Stimulated activated CD4-positive, alpha-beta T cell treated with anti-CD3 and anti-CD28 coated beads, Interleukin-15, amount 100 ng/mL, for 24 hours (primary cell): ENCODE measurements around the gene MAPK13.
"Not testable (repeated sequence)": the region's sequence is repeated elsewhere in the genome, so short reads cannot be mapped to it uniquely, and the experiment has no call there.

Experiments used
- DNase-seq: peaks from one replicate; pipeline ENCODE4 v3.0.0-alpha.2; 2020

MAPK13 gene

DNA sequence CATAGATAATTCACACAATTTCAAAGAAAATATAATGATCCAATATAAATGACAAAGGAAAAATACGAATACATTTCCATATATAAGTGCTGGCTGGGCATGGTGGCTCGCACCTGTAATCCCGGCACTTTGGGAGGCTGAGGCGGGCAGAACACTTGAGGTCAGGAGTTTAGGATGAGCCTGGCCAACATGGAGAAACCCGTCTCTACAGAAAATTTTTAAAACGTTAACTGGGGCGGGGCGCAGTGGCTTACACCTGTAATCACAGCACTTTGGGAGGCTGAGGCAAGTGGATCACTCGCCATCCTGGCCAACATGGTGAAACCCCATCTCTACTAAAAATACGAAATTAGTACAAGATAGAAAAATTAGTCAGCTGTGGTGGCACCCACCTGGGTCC is 14.9 kb upstream of the MAPK13 start:
- DNase-seq, result no peak

DNA sequence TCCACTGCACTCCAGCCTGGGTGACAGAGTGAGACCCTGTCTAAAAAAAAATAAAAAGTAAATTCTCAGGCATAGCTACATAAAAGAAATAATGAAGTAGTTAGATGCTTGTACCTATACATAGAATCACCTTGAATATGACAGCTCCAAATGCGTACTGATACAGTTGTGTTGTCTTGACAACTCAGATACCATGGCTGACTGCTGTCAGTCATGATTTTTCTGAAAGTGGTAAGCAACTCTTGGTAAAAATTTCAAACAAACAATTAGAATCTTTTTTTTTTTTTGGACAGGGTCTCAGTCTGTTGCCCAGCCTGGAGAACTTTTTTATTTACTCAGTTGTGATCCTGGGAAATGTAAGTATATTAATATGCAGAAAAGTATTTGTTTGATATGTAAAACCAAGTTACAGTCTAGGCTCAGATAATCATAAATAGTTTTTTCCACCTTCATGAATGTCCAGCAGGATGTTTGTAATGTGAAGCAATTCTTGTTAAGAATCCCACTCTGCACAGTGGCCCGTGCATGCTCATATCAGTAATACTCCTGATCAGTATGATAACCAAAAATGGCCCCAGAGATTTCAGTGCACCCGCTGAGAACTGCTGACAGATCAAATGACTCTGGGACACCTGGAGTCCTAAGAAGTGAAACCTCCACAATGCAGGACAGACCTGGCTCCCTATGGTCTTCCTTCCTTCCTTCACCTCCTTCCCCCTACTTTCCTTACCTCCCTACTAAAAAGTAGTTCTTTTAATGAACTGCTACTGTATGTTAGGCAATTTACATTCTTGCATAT is 14.0 kb upstream of the MAPK13 start:
- DNase-seq, result no peak

DNA sequence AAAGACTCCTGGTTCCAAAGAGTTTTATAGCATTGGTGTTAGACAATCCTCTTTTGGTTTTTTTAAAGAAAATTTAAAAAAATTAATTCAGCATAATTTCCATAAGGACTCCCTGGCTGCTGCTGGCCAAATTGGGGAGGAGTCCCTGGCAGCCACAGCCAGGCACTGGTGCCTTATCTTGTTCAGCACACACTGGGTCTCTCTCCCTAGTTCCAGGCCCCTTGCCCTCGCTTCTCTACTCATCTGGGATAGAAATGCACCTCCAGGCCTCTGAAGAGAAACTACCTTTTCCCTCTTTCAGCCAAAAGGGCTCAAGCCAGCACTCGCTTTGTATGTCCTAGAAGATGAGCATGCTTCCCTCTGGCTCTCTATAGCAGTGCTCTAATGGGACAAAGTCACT is 13.4 kb upstream of the MAPK13 start:
- DNase-seq, result no peak

DNA sequence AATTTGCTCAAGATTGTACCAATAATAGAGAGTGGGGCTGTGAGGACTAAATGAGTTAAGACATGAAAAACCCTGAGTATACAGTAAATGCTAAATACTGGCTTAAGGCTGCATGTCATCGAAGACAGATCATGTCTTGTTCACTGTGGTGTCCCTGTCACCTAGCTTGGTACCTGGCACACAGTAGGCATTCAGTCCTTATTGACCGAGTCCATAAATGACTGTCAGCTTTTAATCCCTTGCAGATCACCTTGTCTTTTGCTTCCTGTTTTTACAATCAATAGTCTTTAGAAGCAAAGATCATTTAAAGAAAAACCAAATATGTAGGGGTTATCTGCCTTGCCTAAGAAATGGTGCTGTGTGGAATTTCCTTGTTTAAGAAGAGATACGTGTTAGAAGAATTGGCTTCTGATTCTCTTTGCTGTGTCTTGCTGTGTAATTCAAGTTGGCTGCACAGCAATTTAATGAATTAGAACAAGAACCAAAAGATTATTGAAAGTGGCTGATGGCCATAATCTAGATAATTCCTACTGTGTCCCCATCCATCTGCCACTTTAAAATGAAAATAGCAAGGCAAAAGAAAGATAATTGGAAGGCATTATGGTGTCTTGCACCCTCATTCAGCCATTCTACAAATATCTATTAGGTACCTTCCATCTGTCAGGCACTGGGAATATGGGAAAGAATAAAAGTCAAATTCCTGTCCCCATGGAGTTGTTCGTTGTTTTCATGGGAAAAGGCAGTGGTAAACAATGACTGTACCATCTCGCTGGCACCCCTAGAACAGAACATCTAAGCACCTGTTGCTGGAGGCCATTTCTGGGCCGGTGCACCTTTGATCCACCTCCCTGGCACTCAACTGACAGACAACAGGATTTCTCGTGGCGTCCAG is 12.4 kb upstream of the MAPK13 start:
- no peak for DNase-seq

DNA sequence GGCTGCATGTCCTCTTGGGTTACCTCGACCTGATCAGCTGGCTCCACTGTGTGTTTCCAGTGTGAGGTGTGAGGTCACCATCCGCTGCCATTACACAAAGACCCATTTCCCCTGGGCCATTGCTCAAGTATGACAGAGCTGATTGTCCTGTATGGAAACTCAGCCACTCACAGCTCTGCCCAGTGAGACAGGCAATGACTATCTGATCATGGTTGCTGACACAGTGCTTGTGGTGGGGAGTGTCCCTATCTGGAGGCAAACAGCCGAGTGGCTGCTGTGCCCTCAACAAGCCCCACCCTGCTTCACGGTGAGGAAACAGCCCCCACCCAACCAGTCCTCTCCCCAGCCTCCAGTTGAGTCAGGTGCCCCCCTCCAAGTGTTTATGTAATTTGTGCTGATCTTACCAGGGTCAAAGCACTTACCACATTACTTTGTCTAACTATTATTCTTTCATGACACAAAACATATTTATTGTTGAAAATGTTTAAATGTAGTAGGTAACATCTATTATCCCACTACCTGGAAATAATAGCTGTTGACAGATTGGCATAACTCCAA is 11.7 kb upstream of the MAPK13 start:
- peak; percentile 60 for DNase-seq

DNA sequence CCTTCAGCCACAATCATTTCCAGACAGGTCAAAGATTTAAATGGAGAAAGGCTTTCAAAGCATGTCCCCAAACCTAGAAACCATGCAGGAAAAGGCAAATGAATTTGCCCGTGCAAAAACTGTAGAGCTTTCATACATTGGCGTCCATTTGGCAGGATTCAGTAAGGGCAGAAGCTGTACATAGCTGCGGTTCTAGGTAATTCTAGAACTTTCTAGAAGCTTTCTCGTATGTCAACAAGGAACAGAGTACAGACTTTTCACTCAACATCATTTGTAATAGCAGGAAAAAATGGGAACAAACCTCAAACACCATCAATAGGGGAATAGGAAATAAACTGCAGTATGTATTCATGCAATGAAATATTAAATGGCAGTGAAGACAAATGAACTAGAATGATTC is 11.1 kb upstream of the MAPK13 start:
- DNase-seq, result no peak

DNA sequence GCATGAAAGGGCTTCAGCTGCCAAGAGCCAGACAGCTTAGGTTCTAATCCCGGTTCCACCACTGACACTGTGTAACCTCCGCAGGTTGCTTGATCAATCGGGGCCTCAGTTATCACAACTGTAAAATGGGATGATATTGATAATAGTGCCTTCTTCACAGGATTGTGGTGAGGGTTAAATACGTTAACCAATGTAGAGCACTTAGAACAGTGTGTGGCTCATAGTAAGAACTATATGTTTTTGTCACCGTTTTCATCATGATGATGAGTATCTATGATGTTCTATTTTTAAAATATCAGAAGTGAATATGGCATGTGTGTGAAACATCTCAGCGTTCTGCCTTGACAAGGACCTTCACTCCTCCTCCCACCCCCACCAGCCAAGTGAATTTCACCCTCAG is 10.3 kb upstream of the MAPK13 start:
- DNase-seq, result no peak

DNA sequence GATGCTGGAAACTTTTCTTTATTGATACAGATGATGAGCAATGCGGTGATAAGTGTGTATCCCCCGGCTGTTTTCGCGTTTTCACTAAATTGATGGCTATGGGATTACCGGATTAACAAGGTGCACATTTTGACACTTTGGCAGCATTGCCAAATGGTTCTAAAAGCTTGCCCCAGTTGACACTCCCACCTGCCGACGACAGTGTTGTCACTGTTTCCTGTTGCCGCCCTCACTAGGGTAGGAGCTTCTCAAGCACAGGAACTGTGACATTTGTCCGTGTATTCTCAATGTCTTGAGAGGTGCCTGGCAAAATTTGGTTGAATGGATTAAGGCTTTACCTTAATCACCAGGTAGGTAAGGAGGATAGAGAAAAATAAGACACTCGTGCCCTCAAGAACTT is 9.8 kb upstream of the MAPK13 start:
- DNase-seq, result peak; percentile 78

DNA sequence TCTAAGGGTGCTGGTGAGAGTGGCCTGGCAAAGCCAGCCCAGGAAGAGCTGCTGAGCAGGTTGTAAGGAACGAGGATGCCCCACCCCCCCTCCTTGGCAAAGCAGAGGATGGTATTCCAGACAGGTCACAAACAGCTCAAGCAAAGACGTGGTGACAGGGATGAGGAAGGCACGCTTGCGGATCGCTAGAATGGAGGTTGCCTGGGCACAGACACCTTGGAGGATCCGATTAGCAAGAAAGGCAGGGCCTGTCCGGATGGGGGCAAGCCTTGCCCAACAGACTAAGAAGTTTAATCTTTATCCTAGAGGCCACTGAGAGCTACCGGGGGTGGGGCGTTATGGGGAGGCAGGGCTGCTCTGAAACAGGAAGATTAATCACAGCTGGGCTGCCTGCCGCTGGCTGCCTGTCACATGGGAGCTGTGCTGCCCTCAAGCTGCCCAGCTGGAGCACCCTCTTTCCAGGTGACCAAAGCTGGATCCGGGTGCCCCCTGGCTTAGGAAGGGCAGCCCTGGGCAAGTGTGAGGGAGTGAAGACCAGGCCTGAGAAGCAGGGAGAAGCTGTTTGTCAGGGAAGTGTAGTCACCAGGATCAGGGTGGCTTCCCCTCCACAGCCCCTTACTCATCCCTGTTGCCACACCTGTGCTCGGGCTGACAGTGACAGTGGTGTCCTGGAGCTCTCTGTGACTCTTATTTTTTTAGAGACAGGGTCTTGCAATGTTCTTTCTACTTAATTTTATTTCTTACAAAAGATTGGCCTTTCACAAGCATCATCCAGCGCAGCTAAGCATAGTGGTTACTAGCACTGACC is 9.1 kb upstream of the MAPK13 start:
- DNase-seq, result peak; percentile 72

DNA sequence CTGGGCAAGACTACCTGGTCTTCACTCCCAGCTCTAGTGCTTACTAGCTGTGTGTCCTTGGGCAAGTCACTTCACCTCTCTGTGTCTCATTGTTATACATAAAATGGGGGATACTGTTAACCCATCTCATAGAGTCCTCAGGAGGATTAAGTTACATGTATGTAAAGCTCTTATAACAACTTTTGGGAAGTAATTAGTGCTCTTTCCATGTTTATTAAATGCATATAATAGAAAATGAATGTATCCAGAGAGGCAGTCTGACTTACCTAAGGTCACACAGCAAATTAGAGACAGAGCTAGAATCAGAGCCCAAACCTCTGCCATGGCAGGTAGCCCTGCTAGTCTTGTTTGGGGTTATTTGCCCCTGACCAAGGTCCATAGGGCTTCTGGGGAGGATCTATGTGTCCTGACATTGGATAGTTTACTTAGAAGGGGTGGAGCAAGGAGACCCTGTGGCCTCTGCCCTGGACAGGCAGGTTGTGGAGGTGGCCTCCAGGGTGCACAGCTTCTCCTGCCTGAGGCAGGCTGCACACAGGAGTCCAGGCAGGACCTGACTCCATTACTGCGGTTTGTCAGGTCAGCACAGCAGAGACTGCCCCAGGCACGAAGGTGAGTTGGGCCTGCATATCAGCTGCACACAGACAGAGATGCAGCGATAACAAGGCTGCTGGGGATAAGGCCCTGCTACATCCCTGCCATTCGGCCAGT is 8.4 kb upstream of the MAPK13 start:
- DNase-seq, result no peak

DNA sequence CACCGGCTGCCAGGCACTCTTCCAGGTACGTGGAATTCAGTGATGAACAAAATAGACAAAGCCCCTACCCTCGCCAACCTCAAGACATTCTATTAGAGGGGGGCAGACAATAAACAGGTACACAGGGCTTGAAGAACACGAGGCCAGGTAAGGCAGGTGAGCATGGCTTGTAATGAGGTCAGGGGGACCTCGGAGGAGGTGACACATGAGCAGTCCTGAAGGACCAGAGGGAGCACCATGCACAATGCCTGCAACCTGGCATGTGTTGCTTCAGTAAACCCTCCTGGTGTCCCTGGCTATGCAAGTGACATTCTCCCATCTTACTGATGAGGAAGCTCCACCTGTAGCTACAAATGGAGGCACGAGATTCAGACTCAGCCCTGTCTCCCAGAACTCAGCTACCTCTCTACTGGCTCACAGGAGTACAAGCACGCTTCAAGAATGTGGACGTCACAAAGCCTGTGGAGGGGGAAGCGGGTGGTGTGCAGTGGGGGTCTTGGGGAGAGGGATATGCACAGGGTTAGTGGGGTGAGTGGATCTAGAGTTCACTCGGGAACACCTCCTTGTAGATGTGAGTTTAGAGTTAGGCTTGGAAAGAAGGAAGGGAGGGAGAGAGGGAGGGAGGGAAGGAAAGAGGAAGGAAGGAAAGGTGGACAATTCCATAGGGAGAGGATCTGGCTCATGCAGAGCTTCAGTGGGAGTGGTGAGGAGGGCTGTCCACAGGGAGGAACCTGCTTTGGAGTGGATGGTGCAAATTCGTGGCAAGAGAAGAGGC is 7.6 kb upstream of the MAPK13 start:
- no peak for DNase-seq

DNA sequence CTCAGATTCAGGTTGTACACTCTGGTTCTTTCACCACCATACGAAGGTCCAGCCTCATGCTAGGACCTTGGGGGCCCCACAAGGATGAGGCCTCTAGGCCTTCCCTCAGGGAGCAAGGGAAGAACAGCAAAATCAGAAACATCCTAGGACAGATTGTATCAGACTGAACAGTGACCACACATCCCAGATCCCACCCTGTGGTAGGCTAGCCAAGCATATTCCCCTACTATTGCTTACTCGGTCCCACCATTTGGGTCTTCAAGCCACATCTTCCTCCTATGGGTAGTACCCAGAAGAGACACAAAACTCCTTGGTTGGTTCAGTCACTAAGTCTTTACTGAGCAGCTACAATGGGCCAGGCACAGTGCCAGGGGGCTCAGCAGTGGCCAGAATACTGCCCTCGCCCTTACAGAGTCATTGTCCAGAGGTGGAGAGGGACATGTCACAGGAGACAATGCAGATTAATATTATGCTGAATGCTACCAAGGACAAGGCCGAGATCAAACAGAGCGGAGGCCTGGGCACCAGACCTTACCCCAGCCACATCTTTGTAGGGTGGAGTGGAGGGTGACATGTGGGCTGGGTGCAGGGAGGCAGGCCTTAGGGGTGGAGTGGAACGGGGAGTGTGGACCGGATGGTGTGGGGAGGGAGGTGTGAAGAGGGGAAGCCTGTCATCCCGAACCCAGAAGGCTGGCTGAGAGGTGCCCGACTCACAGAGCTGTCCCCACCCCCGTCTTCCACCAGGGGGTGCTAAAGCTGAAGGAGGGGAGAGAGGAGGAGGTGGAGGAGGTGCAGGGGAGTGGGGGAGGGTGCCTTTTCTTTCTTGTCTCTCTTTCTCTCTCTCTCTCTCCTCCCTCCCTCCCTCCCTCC is 6.8 kb upstream of the MAPK13 start:
- peak; percentile 91 for DNase-seq

DNA sequence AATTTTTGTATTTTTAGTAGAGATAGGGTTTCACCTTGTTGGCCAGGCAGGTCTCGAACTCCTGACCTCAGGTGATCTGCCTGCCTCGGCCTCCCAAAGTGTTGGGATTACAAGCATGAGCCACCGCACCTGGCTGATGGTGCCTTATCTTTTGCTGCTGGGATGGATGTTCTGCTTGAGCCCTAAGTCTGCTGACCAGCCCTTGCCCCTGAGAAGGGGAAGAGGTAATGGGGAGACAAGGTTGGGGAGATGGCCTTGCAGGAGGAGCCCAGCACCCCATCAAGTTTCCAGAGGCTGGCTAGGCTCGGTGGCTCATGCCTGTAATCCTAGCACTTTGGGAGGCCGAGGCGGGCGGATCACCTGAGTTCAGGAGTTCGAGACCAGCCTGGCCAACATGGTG is 6.0 kb upstream of the MAPK13 start:
- not testable (repeated sequence) for DNase-seq

DNA sequence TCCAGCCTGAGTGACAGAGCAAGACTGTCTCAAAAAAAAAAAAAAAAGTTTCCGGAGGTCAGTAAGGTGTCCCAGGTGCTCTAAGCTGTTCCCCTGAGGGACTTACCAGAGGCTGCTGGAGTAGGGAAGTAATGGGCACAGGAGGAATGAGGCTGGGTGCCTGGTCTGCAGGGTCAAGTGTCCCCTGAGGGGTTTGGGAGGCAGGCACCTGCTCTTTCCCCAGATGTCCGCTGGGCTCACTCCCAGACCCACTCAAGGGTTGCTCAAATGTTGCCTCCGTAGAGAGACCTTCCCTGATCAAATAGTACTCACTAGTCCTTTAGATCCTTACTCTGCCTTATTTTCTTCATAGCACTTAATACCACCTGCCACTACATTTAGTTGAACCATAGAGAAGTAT is 5.4 kb upstream of the MAPK13 start:
- DNase-seq, result no peak

DNA sequence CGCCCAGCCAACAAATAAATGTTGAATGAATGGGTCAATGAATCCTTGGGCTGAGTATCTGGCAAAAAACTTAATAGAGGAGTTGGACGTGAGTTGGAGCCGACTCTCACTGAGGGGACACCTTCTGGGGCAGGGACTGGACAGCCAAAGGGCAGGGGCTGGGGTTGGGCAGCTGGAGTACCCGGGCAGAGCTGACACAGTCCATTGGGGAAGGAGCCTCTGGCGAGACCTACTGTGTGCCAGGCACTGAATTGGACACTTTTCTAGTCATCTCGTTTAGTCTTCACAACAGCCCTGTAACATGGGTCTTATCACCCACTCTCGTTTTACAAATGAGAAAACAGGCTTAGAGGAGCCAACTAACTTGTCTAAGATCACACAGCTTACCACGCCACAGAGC is 4.7 kb upstream of the MAPK13 start:
- no peak for DNase-seq

DNA sequence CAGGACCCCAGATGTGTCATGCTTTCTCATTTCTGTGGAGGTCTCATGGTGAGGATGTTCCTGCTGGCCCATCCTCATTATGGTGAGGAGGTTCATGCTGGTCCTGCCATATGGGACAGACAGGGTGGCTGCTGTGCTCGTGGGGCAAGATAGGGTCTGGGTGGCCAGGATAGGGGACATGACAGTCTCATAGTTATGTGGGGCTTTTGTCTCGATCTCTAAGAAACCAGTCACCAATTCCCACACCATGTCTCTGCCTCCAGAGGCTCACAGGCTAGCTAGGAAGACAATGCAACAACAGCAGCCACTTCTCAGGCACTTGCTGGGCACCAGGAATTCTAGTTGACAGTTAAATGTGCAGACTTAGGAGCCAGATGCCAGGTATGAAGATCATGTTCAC is 4.2 kb upstream of the MAPK13 start:
- no peak for DNase-seq

DNA sequence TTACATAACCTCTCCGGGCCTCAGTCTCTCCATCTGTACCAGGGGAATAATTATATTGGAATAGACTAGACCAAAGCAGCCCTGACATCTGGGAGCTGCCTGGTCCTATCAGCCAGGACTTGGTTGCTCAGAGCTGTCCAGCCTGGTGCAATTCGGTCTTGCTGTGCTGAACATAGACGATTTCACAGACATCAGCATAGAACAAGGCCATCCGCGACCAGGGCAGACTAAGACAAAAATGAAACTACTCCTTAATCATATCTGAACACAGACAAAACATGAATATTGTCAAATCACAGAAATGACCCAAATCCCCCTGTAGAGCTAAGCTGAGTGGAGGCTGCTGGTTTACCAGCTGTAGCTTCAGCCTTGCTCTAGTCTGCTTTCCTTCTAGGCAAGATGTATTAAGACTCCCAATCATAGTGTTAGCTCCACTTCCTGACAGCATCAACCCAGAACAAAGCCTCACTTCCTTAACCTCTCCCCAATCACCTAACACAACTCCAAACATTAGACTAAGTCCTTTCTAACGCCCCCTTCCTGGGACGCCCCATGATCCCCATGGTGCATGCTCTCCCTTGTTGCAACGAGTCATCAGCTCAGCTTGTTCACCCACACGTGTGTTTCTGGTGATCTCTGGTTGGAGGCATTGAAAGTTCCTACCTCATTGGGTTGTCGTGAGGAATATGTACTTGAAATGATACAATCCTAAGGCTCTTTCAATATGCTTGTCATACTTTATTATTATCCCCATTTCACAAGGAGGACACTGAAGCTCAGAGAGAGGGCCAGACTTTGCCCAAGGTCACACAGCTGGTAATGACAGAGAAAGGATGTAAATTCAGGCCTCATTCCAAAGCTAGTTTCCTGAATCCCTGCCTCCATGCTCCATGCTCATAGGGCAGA is 3.5 kb upstream of the MAPK13 start:
- DNase-seq, result peak; percentile 37

DNA sequence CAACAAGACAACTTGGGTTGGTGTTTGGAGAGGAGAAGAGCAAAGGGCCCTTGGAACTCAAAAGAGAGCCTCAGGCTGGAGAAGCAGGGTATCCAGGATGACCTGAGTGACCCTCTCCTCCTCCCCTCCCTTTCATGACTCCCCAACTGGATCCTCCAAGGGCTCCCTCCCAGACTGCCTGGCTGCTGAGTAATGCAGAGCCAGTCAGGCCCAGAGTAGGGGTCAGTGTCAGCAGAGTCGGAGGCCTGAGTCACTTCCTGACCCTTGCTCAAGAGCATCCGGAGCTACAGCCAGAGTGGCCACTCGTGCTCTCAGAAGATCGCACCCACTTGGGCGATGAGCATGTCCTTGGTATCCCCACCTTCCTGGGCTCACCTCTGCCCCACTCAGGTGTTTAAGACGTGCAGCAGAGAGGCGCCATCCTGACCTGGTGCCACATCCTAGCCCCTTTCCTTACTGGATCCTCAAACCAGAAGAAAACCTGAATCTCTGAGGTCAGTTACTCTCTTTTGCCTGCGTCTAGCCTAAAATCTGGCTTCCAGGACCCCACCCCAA is 2.8 kb upstream of the MAPK13 start:
- DNase-seq, result no peak

DNA sequence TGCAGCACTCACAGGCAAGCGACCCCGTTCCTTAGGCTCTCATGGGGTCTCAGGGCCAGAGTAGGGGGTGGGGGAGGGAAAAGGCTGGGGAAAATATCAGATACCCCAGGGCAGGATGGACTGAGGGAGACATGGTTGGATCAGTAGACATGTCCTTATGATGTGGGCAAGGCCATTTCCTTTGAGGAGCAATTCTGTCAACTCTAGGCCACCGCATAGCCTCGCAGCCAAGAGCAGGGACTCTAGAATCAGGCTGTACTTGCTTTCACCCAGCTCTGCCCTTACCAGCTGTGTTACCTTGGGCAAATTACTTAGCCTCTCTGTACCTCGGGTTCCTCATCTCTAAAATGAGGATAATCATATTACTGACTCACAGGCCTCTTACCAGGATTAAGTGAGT is 2.2 kb upstream of the MAPK13 start:
- no peak for DNase-seq
